ENCODE results near the gene RDH5. TPM values are rescaled to one million over a fixed set of nuclear protein-coding genes. Genes with fewer than 3 reads are reported as not detected.

RDH5 gene
- total RNA-seq, 1 donor from 2014 or later, result 9.7 TPM

- no peak for DNase-seq (ENCODE audit: low spot score, unreplicated experiment)
- H3K36me3 Mint-ChIP-seq (ENCODE audit: insufficient read depth), result peaks cover 10% of the 10 kb centered on the region
These were observed 51.5 kb downstream of the RDH5 start for GRCh38 chr12:55771736-55772135.

More at GRCh38 chr12:55771736-55772135, 51.5 kb downstream of the RDH5 start:
- Mint-ChIP-seq H3K27ac (no peak overlapping the region), H3K4me3 (ENCODE audit: low read depth) (no peak overlapping the region), H3K27me3 (no peaks in the 10 kb centered on the region), H3K4me1 (ENCODE audit: low read depth) (peaks cover 6% of the 10 kb centered on the region), H3K9me3 (ENCODE audit: low read depth) (no peaks in the 10 kb centered on the region)
- no peak for TF ChIP-seq CTCF (IDR thresholded peaks at IDR 0.05; ENCODE audit: unreplicated experiment)

Other genes starting within 250 kb of the RDH5 start
- gene OR6C68, start 228.0 kb upstream of the RDH5 start, total RNA-seq, result not detected in 2 replicates
- gene OR6C4, start 170.8 kb upstream of the RDH5 start, total RNA-seq, result not detected in 2 replicates
- gene OR2AP1, start 147.9 kb upstream of the RDH5 start, total RNA-seq, result not detected in 2 replicates
- not detected in 2 replicates for gene OR10P1, start 83.5 kb upstream of the RDH5 start, total RNA-seq
- 23.6 and 25.1 TPM in 2 replicates for gene ITGA7, start 12.5 kb upstream of the RDH5 start, total RNA-seq
- gene BLOC1S1, start 4.3 kb upstream of the RDH5 start, total RNA-seq, result 65.8 and 68.5 TPM in 2 replicates
- 407 and 432 TPM in 2 replicates for gene CD63, start 8.6 kb downstream of the RDH5 start, total RNA-seq
- gene GDF11, start 22.7 kb downstream of the RDH5 start, total RNA-seq, result 42.8 and 50.3 TPM in 2 replicates
- 85.7 and 91.0 TPM in 2 replicates for gene SARNP, start 97.3 kb downstream of the RDH5 start, total RNA-seq
- gene ORMDL2, start 97.6 kb downstream of the RDH5 start, total RNA-seq, result 36.5 and 40.5 TPM in 2 replicates
- 37.6 and 38.6 TPM in 2 replicates for gene DNAJC14, start 109.2 kb downstream of the RDH5 start, total RNA-seq
- gene MMP19, start 122.5 kb downstream of the RDH5 start, total RNA-seq, result 0.62 and 0.89 TPM in 2 replicates
- gene PYM1, start 207.5 kb downstream of the RDH5 start, total RNA-seq, result 38.0 and 42.8 TPM in 2 replicates
- gene DGKA, start 210.8 kb downstream of the RDH5 start, total RNA-seq, result 10.2 and 16.8 TPM in 2 replicates
- gene PMEL, start 245.6 kb downstream of the RDH5 start, total RNA-seq, result 3.7 and 6.3 TPM in 2 replicates
- 62.1 and 66.9 TPM in 2 replicates for gene CDK2, start 246.4 kb downstream of the RDH5 start, total RNA-seq

All from progenitor cell of endocrine pancreas (in vitro differentiated cells).